HG02885 (cell line): ENCODE results near the gene C8B.

Source experiments
- ATAC-seq: cut with Tn5 transposase; IDR thresholded peaks from one replicate; pipeline ENCODE4 v1.9.1; 2021; ENCODE audit warnings: mild to moderate bottlenecking; ENCODE audit not compliant: unreplicated experiment, poor library complexity

The C8B gene

DNA sequence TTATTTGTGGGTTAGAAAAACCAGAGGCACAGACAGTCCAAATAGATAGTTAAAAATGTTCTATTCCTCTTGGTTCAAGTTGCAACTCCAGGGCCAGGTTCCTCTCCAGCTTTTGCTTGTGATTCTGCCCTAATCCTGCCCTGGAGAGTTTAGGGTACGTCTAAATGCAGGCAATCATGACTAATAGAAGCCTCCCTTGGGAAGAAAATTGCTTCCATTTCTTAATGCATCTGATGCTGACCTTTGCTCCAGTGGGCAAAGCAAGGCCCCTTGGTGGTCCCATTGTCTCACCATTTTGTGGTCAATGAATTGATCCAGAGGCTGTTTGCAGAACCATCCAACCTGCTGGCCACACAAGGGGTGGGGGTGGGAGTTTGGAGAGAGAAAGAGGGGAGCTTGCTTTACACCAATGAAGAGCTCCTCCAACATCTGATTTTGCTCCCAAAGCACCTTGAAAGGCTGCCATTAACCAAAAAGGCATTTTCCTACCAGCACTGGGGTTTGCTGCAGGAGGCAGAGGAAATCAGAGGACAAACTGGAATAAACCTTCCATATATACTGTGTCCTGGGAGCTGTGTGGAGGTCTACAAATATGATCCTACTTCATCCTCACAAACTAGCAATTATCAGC is 31.3 kb downstream of the C8B start:
- ATAC-seq = no peak

DNA sequence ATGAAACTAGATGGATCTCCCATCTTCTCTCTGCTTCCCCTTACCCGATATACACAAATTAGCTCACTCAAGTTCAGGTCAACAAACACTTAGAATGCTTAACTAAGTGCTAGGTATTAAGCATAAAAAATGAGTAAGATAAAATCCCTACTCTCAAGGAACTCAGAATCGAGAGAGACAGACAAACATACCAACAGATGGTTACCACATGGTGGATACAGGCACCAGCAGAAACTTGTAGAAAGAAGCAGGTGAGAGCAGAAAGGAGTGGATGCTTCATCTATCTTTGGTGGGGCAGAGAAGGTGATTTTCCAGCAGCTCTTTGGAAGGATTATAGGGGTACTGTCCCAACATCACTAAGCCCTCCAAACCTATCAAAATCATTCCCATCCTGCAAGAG is 32.2 kb downstream of the C8B start:
- ATAC-seq = no peak

DNA sequence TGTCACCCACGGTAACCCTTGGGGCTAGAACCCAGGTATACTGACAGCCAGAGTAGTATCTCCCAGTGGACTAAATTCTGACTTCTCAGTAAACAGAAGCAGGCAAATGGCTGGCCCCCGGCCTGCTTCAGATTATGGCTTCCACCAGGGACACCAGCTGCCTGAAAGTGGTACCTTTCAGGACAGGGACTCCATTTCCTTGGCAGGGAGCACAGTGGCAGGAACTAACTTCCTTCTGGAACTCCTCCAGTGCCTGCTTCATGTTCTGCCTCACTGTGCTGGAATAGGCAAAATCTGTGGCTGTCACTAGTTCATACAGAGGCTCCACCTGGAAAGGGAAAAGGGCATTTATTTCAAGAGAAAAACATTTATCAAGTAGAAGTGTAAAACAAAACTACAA is 32.7 kb downstream of the C8B start:
- no peak for ATAC-seq

DNA sequence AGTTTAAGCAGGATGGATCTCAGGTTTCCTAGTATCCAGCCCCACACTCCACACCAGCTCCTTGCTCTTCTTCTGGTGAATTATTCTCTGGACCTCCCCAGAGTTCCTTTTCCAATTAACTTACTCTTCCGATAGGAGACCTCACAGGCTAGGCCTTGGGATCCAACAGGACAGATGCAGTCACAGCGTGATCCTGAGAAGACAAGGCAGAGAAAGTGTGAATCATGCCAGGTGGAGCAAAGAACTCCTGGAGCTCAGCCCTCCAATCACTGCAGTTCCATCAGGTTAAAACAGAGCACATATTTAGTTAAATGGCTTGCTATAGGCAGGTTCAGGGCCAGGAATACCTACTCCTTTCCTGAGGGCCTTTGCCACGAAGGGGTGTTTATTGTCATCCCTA is 34.1 kb downstream of the C8B start:
- no peak for ATAC-seq

- no peak for ATAC-seq
These were observed 34.6 kb downstream of the C8B start for GRCh38 chr1:56931211-56931610.

- ATAC-seq = no peak
These were observed 36.3 kb downstream of the C8B start for GRCh38 chr1:56929492-56929891.

GRCh38 chr1:56927986-56928385 is 37.8 kb downstream of the C8B start:
- ATAC-seq = no peak

GRCh38 chr1:56927171-56927570 is 38.6 kb downstream of the C8B start:
- no peak for ATAC-seq

- no peak for ATAC-seq
These were observed 40.6 kb downstream of the C8B start for GRCh38 chr1:56925193-56925592.

DNA sequence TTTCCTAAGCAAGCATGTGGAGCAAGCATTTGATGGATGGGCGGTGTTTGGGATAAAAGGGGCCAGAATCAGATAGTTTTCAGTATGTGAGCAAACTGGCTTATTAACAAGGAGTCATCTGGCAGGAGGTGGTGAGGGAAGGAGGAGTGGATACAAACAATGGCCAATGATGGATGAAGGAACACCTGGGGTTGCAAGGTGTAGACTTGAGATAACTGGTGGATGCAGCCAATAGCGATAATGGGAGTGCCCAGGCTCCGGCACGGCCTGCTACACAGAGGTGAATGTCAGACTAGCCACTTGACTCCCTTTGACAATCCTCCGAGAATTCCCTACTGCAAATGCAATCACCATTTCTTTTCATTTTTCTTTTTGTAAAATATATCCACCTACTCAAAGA is 41.7 kb downstream of the C8B start:
- no peak for ATAC-seq

GRCh38 chr1:56923201-56923600 is 42.6 kb downstream of the C8B start:
- no peak for ATAC-seq

DNA sequence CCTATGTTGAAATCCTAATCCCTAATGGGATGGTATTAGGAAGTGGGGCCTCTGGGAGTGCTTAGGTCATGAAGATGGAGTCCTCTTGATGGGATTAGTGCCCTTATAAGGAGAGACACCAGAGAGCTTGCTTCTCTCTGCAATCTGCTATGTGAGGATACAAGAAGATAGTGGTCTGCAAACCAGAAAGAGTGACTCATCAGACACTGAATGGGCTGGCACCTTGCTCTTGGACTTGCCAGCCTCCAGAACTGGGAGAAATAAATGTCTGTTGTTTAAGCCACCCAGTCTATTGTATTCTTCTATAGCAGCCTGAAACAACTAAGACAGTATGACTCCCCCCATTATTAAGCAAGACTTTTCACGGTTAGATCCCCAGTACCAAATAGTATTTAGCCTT is 43.3 kb downstream of the C8B start:
- no peak for ATAC-seq

DNA sequence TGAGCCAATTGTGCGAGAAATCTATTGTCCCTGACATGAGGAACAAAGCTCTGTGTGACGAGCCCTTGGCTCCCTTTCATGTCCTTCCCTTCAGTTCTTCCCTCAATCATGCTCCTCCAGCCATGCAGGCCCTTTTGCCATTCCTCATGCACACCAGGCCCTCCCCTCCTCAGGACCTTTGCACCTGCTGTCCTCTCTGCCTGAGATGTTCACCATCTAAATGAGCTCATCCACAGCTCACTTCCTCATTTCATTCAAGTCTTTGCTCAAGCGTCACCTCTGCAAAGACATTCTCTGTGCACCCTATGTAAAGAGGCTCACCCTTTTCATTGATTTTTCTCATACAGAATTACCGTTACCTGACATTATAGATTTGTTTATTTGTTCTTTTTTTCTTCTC is 43.7 kb downstream of the C8B start:
- no peak for ATAC-seq

- no peak for ATAC-seq
These were observed 44.3 kb downstream of the C8B start for GRCh38 chr1:56921479-56921878.

DNA sequence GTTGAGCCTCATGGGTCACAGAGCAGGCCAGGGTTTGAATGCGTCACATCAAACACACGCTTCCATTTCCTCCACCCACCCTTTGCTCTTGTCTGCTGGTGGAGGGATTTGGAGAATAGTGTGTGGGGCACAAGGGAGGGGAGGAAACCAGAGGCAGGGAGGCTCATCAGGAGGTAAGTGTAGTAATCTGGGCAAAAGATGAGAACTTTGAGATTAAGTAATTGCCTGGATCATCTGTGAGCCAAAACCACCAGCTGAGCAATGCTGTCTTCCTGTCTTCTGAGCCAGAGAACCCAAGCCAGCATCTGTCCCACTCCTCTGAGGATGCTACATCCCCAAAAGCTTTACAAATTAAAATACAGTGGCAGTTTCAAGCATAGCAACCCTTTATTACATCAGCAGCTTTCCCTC is 45.2 kb downstream of the C8B start:
- ATAC-seq = no peak

GRCh38 chr1:56917356-56917755 is 48.5 kb downstream of the C8B start:
- no peak for ATAC-seq

- no peak for ATAC-seq
These were observed 49.2 kb downstream of the C8B start for GRCh38 chr1:56916630-56917029.

DNA sequence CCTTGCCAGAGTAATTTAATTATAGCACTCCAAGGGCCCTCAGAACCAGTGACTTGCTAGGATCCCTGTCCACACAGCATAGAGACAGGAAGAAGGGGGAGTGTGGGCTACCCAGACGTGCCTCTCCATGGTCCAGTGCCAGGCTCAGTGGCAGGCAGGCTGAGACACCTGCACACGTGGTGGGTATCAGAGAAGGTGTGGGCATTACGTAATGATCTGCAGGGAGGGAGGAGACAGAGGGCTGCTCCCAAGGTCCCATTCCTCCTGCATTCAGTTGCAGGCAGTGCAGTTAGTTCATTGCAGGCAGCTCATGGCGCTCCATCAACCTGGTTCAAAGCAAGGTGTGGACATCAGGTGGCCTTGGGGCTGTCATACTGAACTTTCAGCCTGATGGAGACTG is 49.9 kb downstream of the C8B start:
- no peak for ATAC-seq

GRCh38 chr1:56912325-56912724 is 53.5 kb downstream of the C8B start:
- no peak for ATAC-seq

DNA sequence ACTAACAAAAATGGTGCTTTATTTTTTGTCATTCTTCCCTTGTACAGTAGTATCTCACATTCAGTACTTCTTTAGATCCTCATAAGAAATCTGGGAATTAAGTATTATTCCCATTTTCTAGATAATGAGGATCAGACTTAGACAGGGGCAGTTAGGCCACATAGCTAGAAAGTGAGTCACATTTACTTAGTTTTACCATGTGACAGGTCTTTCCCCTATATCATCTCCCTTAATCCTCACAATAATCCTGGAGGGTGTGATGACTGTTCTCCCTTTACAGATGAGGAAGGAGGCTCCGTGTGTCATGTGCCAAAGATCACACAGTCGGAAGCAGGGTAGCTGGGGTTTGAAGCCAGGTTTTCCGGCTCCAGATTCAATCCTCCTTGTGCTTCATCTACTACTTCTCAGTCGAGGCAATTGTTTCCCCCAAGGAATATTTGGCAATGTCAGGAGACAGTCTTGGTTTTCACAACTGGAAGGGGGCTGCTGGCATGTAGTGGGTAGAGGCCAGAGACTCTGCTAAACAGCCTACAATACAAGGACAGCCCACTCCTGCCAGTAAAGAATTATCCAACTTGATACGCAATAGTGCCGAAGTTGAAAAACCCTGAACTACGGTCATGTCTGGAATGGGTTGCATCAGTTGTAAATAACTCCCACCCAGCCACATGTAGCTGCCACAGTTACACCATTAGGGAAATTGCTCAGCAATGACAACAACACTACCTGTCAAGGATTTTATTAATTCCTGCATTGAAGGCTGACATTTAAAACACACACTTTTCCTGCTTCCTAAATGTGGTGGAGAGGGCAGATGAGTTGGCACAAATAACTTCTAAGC is 54.5 kb downstream of the C8B start:
- ATAC-seq = no peak

GRCh38 chr1:56910441-56910985 is 55.3 kb downstream of the C8B start:
- no peak for ATAC-seq
